ENCODE measurements around the gene STRADA. TPM values are rescaled to one million over a fixed set of nuclear protein-coding genes. Genes with fewer than 3 reads are reported as not detected.

Gene STRADA
- total and polyA plus RNA-seq, 10 of the 15 experiments (the other 5 are each of a cell fraction or from before 2014, with no cell fraction given) = 13.3 to 54.1 (median 44.0) TPM

- DNase-seq (ENCODE audit: low read depth, low spot score) = no peak
- Histone ChIP-seq H4K20me1 (ENCODE audit: control insufficient read depth, insufficient read depth) (no peaks in the 10 kb centered on the region), H3K4me2 (ENCODE audit: control insufficient read depth, insufficient read depth) (no peak overlapping the region), H3K4me3 (no peak overlapping the region), H3K27me3 (replicated peaks in 1 of 2; ENCODE audit: control insufficient read depth in 2 of 2, insufficient read depth in 2 of 2, low read length in 1 of 2) (no peaks in the 10 kb centered on the region), H3K27ac (ENCODE audit: control insufficient read depth, insufficient read depth) (no peak overlapping the region), H3K9me3 (replicated peaks; ENCODE audit: control insufficient read depth, insufficient read depth, low read length) (no peaks in the 10 kb centered on the region), H3K9ac (ENCODE audit: control insufficient read depth, insufficient read depth, low read length) (no peak overlapping the region), H2AFZ (ENCODE audit: control insufficient read depth, low read depth, low read length) (no peak overlapping the region), H3K4me1 (ENCODE audit: control insufficient read depth, insufficient read depth, low read length) (peaks cover 8% of the 10 kb centered on the region; the same call in 1 of the 2 replicates), H3K36me3 (ENCODE audit: control insufficient read depth in 2 of 2, insufficient read depth in 2 of 2, low read length in 1 of 2) (peaks cover 6 to 8% of the 10 kb centered on the region in 2 experiments), H3K79me2 (ENCODE audit: control insufficient read depth, insufficient read depth, low read length) (peaks cover 38% of the 10 kb centered on the region)
- no TSS peak for BruUV-seq (replicated peaks)
- in situ Hi-C loops (cut with MboI) (no loop called here), intact Hi-C loops (cut with micrococcal nuclease; ENCODE audit: unreplicated experiment) (no loop called here)
- ATAC-seq = no peak
- ChIA-PET RAD21 (ENCODE audit: unreplicated experiment) (interaction anchor here (0.8 kb wide), 1 partner anchor 11 kb away, joined by 3 read pairs; no protein-coding TSS in a partner anchor), POLR2A (interaction anchor here (0.6 to 5.6 kb wide), 3 partner anchors 9 to 18 kb away, joined by 3 to 49 read pairs (median 4); partner anchors contain the start of genes CCDC47 and DDX42), CTCF (interaction anchor here (0.7 kb wide), 1 partner anchor 11 kb away, joined by 4 read pairs; no protein-coding TSS in a partner anchor), SMC1A (ENCODE audit: uncharacterized antibody, unreplicated experiment) (interaction anchor here (1.0 to 1.1 kb wide), 2 partner anchors 20 to 89 kb away, joined by 3 read pairs; no protein-coding TSS in a partner anchor)
- no peak for TF ChIP-seq USF2 (IDR thresholded peaks at IDR 0.05; ENCODE audit: borderline replicate concordance, low read depth, low read length)
- TF ChIP-seq MAX (IDR thresholded peaks at IDR 0.05; ENCODE audit: low read depth, low read length) = no peak
- no peak for TF ChIP-seq TCF3 (IDR thresholded peaks at IDR 0.05; ENCODE audit: borderline replicate concordance, insufficient read depth, low read depth, low read length)
- no peak for TF ChIP-seq JUND (IDR thresholded peaks at IDR 0.05; ENCODE audit: low read depth, low read length)
- TF ChIP-seq JUNB (IDR thresholded peaks at IDR 0.05) = no peak
- TF ChIP-seq TCF7 (IDR thresholded peaks at IDR 0.05; ENCODE audit: borderline replicate concordance) = no peak
- no peak for TF ChIP-seq ZBTB11 (CRISPR knock-in tag; IDR thresholded peaks at IDR 0.05)
- no peak for TF ChIP-seq FOXK2 (IDR thresholded peaks at IDR 0.05)
- TF ChIP-seq MLLT1 (IDR thresholded peaks at IDR 0.05) = no peak
- no peak for TF ChIP-seq ZBED1 (IDR thresholded peaks at IDR 0.05; ENCODE audit: borderline replicate concordance)
- TF ChIP-seq SP1 (IDR thresholded peaks at IDR 0.05; ENCODE audit: low read depth, low read length) = no peak
- no peak for TF ChIP-seq NR2C2 (IDR thresholded peaks at IDR 0.05; ENCODE audit: borderline replicate concordance, control insufficient read depth, insufficient read length, low read depth)
- TF ChIP-seq IRF4 (IDR thresholded peaks at IDR 0.05; ENCODE audit: low read depth, low read length) = no peak
- no peak for TF ChIP-seq HDAC6 (IDR thresholded peaks at IDR 0.05; ENCODE audit: unreplicated experiment)
- TF ChIP-seq MXI1 (IDR thresholded peaks at IDR 0.05; ENCODE audit: low read depth, low read length) = no peak
- WGBS (ENCODE audit: insufficient coverage, insufficient replicate concordance, low lambda C conversion rate, missing lambda C conversion rate) = 98% methylated on average over 13 of the region's 13 CpGs
- FAIRE-seq = no peak
Measured at GRCh38 chr17:63786971-63787711, 45.5 kb upstream of the STRADA start.
